Measurements from ENCODE around the gene COL5A1.
"Not testable (repeated sequence)": the region's sequence is repeated elsewhere in the genome, so short reads cannot be mapped to it uniquely, and the experiment has no call there.

Gene COL5A1

GRCh38 chr9:134693641-134694367 is 52.2 kb downstream of the COL5A1 start:
- DNase-seq = no peak

- no peak for DNase-seq
These were observed 52.7 kb downstream of the COL5A1 start for GRCh38 chr9:134694368-134694665.

DNA sequence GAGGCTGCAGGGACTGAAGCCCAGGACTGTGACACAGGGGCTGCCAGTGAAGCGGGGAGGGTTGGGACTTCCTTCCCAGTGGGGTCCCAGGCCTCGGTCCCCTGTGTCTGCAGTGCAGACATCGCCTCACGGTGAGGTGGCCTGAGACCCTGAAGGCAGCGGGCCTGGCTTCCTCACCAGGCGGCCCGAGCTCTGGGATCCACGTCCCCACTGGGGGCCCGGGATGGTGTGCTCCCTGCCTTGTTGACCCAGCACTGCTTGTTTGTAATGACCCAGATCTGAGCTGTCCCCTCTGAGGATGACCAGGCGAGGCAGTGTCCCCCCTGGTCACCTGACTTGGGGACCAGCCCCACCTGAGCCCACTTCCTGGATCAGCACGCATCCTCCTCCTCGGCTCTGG is 53.1 kb downstream of the COL5A1 start:
- DNase-seq = no peak

- DNase-seq = no peak
These were observed 53.5 kb downstream of the COL5A1 start for GRCh38 chr9:134695144-134695543.

GRCh38 chr9:134696433-134696832 is 54.8 kb downstream of the COL5A1 start:
- DNase-seq = no peak

DNA sequence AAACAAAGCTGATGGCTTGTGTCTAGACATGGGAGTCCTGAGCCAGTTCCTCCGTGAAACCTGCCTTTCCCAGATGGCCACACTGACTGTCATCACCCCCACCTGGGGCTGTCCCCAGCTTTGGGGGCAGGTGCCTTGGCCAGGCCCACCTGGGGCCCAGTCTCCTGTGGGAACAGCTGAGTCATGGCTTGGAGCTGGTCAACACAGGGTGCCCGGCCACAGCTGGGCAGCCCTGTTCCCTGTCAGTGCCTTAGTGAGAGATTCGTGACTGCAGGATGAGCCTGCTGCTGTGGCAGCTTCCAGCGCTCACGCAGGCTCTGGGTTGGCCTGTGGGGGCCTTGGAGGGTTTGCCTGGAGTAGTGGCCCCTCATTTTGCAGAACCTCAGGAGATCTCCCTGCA is 56.5 kb downstream of the COL5A1 start:
- DNase-seq = no peak

DNA sequence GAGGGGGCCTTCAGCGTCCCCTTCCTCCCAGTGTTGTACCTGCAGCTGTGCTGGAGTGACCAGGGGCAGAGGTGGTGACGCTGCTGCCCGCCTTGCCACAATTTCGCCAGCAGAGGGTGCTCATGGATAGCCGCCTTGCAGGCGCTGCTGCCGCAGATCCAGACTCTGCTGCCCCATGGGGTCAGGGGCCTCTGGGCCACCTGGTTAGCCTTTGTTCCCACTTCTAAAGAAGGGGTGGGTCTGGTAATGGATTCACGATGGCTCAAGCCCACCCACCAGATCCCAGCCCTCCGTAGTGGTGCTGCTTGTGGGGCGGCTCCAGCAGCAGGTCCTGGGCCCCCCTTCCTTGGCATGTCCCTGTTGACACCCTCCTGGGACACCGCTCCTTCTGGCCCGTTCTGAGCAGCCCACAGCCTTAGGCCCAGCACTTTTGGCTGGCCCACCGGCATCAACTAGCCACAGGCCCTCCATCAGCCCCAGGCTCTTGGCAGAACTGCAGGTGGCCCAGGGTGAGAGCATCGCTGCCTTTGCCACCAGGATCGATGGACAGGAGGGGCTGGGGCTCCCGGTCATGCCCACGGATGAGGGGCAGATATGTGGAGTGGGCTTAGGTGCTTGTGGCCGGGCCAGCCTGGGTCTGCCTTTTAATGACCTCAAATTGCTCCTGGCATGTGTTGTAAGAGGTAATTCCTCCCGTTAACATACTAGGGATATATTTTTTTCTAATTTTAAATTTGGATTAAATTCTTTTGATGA is 57.2 kb downstream of the COL5A1 start:
- DNase-seq = no peak

- DNase-seq = no peak
These were observed 57.7 kb downstream of the COL5A1 start for GRCh38 chr9:134699343-134699740.

GRCh38 chr9:134700636-134701350 is 59.2 kb downstream of the COL5A1 start:
- DNase-seq = no peak

GRCh38 chr9:134701581-134702259 is 60.1 kb downstream of the COL5A1 start:
- DNase-seq = no peak

DNA sequence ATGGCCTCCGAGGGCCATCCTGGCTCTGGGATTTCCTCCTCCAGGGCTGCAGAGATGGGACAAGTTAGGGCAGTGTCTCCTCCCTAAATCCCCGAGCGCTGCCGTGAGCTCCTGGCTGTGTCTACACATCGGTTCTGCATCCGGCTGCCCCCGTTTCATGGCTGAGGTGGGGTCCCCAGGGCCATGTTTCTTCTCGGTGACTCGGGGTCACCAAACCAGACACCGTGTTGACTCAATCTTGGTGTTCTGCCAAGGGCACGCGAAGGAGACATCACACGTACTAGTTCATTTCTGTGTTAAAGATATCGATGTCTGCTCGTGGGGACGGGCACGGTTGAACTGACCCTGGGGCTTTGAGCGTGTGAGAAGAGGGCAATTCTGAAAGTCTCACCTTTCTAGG is 60.7 kb downstream of the COL5A1 start:
- no peak for DNase-seq

DNA sequence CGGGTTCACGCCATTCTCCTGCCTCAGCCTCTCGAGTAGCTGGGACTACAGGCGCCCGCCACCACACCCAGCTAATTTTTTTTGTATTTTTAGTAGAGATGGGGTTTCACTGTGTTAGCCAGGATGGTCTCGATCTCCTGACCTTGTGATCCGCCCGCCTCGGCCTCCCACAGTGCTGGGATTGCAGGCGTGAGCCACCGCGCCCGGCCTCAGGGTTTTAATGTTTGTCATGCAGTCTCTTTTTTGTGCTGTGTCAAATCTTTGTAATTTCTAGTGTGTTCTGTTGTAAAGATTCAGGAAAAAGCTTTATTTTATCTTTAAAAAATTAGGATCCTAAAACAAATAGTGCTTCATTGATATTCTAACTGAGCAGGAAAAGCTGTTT is 62.1 kb downstream of the COL5A1 start:
- not testable (repeated sequence) for DNase-seq

- DNase-seq = no peak
These were observed 62.9 kb downstream of the COL5A1 start for GRCh38 chr9:134704498-134704897.

GRCh38 chr9:134705786-134706185 is 64.2 kb downstream of the COL5A1 start:
- no peak for DNase-seq

DNA sequence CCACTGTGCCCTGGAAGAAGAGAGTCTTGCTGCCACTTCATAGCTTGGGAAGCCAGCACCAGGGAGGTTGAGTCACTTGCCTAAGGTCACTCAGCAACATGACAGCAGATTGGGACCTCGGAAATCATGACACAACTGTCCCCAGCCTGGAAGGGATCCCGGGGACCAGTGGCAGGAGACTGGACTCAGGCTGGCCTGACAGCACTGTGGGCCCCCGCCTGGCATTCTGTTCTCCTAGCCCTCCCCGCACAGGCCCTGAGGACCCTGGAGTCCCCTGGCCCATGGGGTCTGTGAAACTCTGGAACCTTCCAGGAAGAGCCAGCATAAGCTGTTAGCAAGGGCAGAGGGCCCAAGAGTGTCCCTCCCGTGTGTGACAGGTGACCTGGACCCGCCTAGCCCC is 64.9 kb downstream of the COL5A1 start:
- DNase-seq = no peak

DNA sequence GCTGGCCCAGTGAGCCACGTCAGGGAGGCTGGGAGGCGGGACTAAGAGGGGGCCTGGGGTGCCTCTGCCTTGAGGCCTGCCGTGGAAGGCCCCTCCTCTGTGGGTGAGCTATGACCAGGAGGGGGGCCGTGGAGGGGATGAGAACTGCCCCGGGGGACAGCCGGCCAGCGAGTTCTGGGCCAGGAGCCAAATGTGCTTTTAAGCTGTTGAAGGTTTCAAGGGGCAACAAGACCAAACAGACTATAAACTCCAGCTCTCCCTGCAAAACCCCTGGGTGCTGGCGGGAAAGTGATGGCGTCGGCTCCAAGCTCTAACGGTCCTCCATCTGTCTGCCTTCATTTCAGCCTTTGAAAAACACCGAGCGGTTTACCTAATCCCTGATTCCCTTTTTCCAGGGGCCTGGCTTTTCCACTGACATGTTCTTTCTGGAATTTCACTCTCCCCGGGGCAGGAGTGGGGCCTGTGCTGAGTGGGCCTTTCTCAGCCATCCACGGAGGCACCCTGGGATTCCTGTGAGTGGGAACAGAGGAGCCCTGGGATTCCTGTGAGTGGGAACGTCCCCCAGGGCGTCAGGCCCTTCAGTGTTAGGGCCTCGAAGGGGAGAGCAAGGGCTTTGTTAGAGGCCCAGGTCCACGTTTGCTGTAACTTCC is 65.6 kb downstream of the COL5A1 start:
- no peak for DNase-seq

DNA sequence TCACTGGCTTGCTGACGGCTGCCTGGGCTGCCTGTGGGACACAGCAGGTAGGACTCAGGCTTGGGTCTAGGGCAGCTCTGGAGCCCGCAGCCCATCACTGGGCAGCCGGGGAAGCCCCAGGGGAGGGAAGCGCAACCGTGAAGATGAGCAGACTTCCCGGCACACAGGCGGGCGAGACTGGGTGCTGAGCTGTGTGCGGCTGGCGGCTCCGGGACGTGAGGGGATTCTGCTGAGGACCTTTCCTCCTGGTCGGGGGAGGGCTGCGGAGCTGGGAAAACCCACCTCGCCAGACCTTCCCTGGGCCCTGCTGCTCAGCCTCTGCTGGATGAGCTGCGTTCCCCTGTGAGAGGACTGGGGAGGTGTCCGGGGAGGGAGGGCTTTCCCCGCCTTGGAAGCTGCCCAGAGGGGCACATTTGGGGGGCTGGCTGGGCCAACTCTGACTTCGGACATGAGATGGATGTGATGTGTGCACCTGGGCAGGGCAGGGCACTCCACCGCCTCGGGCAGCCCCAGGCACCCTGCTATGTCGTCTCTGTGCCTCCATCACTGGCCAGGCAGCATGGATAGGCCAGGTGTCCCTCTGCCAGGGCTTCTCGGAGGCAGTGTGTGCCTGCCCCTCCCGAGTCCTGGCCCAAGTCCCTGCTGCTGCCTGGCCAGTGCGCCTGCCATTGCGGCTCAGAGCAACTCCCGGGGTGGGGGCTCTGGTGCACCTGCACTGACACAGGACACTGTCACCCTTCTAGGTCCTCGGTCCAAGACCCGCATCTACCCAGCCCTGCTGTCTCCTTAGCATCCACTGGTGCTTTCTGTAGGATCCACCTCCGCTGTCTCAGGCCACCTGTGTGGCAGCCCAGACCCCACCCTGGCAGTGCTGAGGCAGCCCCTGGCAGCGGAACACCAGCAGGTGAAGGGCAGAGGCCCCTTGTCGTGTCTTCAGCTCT is 66.4 kb downstream of the COL5A1 start:
- no peak for DNase-seq

DNA sequence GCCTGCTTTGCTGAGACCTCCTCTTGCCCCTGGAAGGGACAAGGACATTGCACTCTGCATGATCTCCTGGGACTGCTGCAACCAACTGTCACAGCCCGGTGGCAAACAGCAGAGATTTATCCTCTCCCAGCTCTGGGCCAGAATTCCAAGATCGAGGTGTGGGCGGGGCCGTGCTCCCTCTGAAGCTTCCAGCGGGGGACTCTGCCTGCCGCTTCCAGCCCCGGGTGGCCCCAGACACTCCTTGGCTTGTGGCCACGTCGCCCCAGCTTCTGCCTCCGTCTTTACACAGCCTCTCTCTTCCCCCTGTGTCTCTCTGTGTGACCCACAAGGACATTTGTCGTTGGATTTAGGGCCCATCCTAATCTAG is 67.1 kb downstream of the COL5A1 start:
- no peak for DNase-seq

GRCh38 chr9:134709512-134710270 is 68.1 kb downstream of the COL5A1 start:
- no peak for DNase-seq

DNA sequence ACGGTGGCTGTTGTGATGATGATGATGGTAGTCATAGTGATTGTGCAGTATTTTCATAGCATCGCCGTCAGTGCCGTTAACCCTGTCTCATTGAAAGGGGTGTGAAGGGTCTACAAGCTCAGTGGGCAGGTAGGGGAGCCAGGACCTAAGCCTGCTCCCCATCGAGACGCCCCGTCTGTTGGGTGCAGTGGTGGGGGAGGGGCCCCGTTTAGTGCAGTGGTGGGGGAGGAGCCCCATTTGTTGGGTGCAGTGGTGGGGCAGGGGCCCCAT is 68.6 kb downstream of the COL5A1 start:
- no peak for DNase-seq

DNA sequence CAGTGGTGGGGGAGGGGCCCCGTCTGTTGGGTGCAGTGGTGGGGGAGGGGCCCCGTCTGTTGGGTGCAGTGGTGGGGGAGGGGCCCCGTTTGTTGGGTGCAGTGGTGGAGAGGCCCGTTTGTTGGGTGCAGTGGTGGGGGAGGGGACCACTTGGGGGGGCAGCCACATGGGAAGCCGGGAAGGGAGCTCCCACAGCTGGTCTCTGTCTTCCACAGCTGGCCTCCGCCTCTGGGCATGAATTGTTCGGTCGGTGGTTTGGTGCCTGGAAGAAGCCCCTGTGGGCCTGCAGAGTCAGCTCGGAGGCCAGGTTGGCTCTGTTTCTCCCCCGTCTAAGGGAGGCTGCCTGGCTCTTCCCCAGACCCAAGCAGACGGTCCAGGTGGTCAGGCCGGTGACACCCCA is 69.3 kb downstream of the COL5A1 start:
- no peak for DNase-seq
